GM19397 (cell line): ENCODE results near the gene CLK3.
"Not testable (repeated sequence)": the region's sequence is repeated elsewhere in the genome, so short reads cannot be mapped to it uniquely, and the experiment has no call there.

Experiments used
- ATAC-seq: cut with Tn5 transposase; IDR thresholded peaks from one replicate; pipeline ENCODE4 v1.9.1; 2021; ENCODE audit warnings: mild to moderate bottlenecking, moderate library complexity; ENCODE audit not compliant: unreplicated experiment

CLK3 gene

DNA sequence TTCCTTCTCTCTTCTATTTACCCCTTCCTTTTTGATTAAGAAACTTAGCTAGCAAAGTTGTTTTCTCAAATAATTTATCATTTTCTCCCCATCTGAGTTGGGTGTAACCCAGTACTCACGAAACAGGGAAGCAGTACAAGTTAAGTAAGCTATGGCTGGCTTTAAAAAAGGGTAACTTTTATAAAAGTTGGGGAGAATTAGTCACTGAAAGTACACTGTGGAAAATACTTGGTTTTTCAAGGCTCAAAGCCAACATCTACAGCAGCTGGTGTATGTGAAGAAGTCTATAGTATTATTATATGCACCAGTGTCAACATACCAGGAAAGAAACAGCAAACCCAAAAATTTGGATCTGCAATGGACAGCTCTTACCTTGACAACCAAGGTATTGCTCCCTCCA is 25.5 kb downstream of the CLK3 start:
- ATAC-seq: no peak

GRCh38 chr15:74642348-74642733 is 26.7 kb downstream of the CLK3 start:
- ATAC-seq: no peak

DNA sequence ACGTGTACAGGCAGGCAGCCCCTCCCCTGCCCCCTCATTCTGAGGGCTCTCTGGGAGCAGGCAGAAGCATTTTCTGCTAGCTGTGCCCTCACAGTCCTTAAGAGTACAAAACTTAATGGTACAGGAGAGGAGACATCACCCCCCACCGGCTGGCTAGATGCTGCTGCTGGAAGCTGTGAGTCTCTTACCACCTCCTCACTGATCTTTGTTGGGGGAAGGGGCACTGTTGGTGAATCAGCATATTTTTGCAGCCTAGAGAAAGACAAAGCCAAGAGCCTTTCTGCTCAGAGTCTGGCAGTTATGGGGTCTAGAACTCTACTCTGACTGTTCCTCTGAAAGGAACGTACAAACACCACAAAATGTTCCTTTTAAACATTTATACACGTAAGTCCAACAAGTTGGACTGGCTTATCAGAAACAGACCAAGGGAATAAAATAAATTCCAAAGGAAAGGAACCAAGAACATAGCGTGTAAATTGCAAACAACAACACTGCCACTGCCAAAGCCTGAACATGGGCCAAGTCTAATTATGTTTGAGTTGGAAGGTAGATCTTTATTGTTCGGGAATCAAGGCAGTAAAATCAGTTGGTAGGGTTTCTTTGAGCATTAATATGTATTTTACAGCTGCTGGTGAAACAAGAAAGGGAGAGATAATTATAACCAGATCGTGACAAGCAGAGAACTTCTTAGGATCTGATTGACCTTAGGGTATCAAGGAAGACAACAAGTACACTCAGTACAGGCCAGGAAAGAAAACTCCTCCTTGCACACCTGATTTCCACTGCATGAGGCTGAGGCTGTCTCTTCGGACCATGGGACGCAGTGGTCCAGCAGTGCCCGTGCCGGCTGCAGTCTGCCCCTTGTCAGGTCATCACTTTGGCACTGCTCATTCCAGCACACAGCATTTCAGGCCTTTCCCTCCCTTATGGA is 27.4 kb downstream of the CLK3 start:
- no peak for ATAC-seq

DNA sequence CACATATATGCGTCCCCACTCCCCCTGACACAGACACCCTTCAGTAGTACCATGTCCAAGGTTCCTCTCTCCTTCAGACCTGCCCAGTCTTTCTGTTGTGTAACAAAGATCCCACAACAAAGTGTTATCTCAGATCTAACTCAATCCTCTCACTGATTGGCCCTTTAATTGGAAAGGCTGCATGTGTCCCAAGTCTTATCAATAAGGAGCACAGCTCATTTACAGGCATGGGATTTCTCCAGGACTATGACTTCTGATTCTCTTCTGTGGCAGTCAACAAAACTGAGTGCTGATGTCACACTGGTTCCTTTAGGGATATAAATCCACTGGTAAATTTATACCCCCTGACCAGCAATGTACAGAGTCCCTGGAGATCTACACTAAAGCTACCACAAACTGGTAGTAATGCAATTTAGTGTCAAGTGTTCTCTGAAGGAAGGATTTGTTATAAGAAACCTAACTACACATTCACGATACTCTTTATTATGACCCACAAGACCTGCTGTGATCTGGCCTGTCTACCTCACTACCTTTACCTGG is 28.1 kb downstream of the CLK3 start:
- ATAC-seq: no peak

GRCh38 chr15:74646480-74646879 is 30.8 kb downstream of the CLK3 start:
- no peak for ATAC-seq

DNA sequence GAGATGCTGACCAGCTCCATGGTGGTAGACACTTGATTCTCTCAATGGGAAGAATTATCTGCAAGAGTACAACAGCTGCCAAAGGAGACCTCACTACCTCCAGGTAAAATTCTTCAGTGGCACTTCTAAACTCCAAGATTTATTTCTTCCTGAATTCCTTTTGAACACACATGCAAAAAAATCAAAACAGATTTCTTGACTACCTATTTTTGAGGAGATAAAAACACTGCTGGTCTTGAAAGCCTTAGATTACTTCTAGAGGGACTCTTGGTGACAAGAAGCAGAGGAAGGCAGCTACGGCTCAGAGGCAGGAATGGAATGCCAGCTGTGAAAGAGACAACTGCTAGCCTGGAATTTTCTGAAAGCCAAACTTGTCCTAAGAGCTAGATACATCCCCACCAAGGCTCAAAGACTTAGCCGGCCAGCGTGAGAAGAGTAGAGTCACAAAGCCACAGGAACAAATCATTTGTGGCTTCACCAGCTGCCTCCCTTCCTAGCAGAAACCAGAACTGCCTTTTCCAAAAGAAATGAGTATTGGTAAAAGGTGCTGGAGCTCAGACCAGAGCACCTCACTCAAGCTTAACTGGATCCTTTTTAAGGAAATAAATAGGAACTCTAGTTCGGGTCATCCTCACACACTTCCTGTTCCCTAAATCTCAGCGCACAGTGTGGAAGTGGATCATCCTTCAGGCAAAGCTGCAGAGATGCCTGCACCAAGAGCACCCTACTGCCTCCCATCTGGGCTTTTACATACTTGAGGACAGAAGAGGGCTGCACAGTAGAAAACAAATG is 32.6 kb downstream of the CLK3 start:
- no peak for ATAC-seq

- no peak for ATAC-seq
Measured at GRCh38 chr15:74651242-74651741, 35.7 kb downstream of the CLK3 start.

DNA sequence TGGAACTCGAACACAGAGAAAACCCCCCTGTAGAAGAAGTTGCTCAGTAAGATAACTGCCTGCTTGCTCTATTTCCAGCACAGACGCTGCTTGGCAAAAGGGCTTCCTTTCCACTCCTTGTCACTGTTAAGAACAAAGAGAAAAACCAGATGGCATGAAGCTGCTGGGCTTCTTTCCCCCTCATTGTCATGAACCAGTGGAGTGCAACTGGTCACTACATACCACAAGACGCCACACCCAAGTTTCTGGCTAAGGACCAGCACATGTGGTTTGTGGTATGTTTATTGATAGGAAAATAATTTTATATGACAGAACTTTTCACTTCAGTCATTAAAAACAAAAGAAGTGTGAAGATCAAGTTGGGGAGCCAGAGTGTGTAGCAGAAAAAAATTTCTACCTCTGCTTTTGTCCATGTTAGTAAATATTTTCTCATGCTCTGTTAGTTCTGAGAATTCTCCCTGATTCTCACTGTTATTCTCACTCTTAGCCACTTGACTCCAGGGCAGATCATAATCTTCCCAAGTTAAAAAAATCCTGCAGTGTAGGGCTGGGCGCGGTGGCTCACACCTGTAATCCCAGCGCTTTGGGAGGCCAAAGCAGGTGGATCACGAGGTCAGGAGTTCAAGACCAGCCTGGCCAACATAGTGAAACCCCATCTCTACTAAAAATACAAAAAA is 37.9 kb downstream of the CLK3 start:
- ATAC-seq: no peak

DNA sequence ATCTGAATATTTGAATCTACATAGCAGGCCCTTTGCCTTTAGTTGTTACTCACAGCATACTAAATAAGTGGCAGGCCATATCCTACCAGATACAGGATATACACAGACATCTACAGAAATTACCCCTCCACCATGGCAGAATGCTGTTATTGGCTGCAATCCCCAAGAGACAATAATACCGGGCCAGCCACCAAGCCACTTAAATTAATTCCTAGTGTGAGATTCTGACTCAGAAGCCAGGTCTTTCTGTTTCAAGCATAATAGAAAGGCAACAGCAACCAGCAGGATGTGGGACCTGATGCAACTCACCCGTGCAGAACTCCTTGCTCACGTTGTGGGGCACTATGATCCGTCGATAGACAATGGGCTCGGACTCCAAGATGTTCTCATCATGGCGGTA is 39.8 kb downstream of the CLK3 start:
- ATAC-seq: no peak

GRCh38 chr15:74656935-74657535 is 41.4 kb downstream of the CLK3 start:
- no peak for ATAC-seq

DNA sequence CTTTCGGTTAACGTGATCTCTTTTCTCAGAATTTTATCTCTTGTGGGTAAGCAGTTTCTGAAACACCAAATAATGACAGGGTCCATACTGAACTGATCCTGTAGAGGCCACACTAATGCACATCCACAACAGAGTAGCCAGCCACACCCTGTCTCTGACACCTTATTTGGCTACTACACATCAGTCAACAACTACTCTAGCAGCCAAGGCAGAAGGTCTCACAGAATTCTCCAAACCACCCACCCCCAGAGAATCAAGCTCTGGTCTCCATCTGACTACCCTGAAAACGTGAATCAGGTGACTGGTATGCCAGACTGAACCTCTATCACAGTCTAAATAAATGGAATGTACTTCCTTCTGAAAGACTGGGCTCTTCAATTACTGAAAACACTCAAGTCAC is 42.2 kb downstream of the CLK3 start:
- ATAC-seq: no peak

- ATAC-seq: not testable (repeated sequence)
Measured at GRCh38 chr15:74661280-74661679, 45.6 kb downstream of the CLK3 start.

GRCh38 chr15:74662064-74662860 is 46.6 kb downstream of the CLK3 start:
- no peak for ATAC-seq

DNA sequence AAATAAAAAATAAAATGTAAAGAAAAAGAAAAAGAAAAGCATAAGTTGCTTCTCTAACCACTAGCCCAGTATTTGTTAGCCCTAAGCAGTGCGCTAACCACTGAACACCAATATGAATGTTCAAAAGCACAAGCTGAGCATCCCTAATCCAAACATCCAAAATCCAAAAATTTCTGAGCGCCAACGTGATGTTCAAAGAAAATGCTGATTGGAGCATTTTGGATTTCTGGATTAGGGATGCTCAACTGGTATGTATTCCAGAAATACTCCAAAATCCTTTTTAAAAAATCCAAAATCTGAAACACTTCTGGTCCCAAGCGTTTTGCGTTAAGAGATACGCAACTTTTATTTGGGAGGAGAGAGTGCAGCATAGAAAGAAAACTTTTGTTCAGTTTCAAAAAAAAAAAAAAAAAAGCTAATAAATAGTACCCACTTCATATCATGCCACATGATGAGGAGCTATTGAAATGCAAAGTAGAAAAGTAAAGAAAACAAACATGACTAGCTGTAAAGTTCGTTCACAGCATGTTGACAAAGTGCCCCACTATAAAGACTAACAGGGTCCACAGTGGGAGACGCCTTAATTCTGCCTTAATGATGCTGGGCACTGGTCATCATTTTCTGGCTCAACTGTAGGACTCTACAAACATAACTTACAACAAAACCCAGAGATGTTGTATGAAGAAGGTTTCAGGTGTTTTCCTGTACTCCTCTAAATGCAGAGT is 47.8 kb downstream of the CLK3 start:
- no peak for ATAC-seq

- ATAC-seq: no peak
Measured at GRCh38 chr15:74664028-74664616, 48.5 kb downstream of the CLK3 start.

GRCh38 chr15:74664670-74665069 is 49.0 kb downstream of the CLK3 start:
- no peak for ATAC-seq

DNA sequence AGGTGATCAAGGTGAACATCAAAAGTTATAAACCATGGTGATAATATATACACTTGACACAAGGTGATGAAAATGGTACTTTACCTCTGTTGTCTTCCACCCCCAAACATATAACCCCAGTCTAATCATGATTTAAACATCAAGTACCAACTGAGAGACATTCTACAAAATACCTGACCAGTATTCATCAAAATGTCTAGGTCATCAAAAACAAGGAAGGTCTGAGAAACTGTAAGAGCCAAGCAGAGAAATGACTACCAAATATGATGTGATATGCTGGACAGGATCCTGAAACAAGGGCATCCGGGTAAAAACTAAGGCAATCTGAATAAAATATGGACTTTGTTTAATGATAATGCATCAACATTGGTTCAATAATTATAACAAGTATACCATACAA is 52.3 kb downstream of the CLK3 start:
- ATAC-seq: no peak

DNA sequence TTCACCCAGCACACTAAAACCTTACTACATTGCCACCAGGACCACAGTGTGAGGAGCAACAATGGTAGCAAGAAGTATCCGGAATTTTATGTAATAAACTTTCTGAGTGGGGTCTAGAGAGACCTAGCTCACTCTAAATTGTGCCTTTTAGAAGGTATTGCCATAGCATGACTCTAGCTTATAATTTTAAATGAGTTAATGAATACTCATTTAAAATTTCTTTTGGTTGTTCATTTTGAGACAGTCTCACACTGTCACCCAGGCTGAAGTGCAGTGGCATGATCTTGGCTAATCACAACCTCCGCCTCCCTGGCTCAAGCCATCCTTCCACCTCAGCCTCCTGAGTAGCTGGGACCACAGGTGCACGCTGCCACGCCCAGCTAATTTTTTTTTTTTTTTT is 54.0 kb downstream of the CLK3 start:
- ATAC-seq: no peak

GRCh38 chr15:74674161-74674560 is 58.5 kb downstream of the CLK3 start:
- ATAC-seq: no peak
